ENCODE data around the gene ZBTB11. TPM values are rescaled to one million over a fixed set of nuclear protein-coding genes. Genes with fewer than 3 reads are reported as not detected.

ZBTB11 gene
- total and polyA plus RNA-seq, 10 donors: 7.5 to 43.7 (median 25.1) TPM

DNA sequence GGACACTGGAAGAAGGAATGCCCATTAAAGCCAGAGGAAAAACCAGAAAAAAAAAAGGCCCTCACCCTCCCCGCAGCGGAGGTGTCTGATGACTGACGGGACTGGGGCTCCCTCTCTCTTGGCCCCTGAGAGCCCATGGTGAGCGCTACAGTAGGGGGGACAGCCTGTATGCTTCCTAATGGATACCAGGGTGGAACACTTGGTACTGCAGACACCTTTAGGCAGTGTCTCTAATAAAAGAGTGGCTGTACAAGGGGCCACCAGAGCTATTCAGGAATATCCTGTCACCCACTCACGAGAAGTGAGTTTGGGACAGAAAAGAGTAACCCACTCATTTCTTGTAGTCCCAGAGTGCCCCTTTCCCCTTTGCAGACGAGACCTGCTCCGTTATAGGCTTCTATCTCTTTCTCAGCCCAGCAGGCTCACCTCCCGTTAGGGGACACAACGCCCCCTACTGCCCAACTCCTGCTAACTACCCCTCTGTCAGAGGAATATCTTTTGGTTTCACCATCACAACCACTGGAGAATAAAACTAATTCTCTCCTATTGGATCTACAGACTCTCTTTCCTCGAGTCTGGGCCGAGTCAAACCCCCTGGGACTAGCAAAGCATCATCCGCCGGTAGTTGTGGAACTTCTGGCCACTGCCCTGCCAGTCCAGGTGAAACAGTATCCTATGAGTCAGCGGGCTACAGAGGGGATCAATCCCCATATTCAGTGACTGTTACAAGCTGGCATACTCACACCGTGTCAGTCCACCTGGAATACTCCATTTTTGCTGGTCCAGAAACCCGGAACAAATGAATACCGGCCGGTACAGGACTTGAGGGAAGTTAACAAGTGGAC lies 40.8 kb downstream of the ZBTB11 start:
- Histone ChIP-seq H3K27me3 (replicated peaks in 1 of 7) (no peaks in the 10 kb centered on the region), H3K27ac (no peak overlapping the region), H3K4me1 (peaks cover 0 to 6% (median 0%) of the 10 kb centered on the region in 6 donors), H3K9me3 (no peaks in the 10 kb centered on the region), H3K36me3 (no peaks in the 10 kb centered on the region), H3K4me3 (no peak overlapping the region)
- 52 to 60% (median 55%) methylated on average over 17 to 18 of the region's 18 CpGs for WGBS, 5 donors
- TF ChIP-seq POLR2AphosphoS5 (IDR thresholded peaks at IDR 0.05): no peak
- TF ChIP-seq, protein P1, sequence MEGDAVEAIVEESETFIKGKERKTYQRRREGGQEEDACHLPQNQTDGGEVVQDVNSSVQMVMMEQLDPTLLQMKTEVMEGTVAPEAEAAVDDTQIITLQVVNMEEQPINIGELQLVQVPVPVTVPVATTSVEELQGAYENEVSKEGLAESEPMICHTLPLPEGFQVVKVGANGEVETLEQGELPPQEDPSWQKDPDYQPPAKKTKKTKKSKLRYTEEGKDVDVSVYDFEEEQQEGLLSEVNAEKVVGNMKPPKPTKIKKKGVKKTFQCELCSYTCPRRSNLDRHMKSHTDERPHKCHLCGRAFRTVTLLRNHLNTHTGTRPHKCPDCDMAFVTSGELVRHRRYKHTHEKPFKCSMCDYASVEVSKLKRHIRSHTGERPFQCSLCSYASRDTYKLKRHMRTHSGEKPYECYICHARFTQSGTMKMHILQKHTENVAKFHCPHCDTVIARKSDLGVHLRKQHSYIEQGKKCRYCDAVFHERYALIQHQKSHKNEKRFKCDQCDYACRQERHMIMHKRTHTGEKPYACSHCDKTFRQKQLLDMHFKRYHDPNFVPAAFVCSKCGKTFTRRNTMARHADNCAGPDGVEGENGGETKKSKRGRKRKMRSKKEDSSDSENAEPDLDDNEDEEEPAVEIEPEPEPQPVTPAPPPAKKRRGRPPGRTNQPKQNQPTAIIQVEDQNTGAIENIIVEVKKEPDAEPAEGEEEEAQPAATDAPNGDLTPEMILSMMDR (IDR thresholded peaks at IDR 0.05 in 8 of 11, conservative IDR thresholded peaks at IDR 0.05 in 3 of 11): peak; percentile 5 to 73 (median 62)
- peak; percentile 84 for DNase-seq
- intact Hi-C loops (cut with DNase I; ENCODE audit: low total_unique reads): loop anchor here (10.0 kb wide), 1 partner anchor 51 kb away; no protein-coding TSS in a partner anchor

DNA sequence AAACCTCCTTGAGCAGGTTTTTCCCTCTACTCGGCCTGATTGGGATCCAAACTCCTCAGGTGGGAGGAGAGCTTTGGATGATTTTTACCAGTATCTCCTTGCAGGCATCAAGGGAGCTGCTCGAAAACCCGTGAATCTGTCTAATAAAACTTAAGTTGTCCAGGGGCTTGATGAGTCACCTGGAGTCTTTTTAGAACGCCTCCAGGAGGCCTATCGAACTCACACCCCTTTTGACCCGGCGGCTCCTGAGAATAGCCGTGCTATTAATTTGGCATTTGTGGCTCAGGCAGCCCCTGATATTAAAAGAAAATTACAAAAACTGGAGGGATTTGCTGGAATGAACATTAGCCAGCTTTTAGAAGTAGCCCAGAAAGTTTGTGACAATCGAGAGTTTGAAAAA lies 41.6 kb downstream of the ZBTB11 start:
- peak; percentile 6 for DNase-seq
- Histone ChIP-seq H3K4me3 (no peak overlapping the region), H3K4me1 (peaks cover 0 to 6% (median 0%) of the 10 kb centered on the region in 6 donors), H3K27me3 (replicated peaks in 1 of 7) (no peaks in the 10 kb centered on the region), H3K9me3 (no peaks in the 10 kb centered on the region), H3K27ac (no peak overlapping the region), H3K36me3 (no peaks in the 10 kb centered on the region)
- intact Hi-C loops (cut with DNase I; ENCODE audit: low total_unique reads): loop anchor here (10.0 kb wide), 1 partner anchor 51 kb away; no protein-coding TSS in a partner anchor
- TF ChIP-seq, protein P1 (IDR thresholded peaks at IDR 0.05 in 8 of 11, conservative IDR thresholded peaks at IDR 0.05 in 3 of 11): no peak
- TF ChIP-seq POLR2AphosphoS5 (IDR thresholded peaks at IDR 0.05) (no peak), POLR2A (IDR thresholded peaks at IDR 0.05) (no peak)
- 88 to 90% (median 90%) methylated on average over 9 of the region's 9 CpGs for WGBS, 5 donors

DNA sequence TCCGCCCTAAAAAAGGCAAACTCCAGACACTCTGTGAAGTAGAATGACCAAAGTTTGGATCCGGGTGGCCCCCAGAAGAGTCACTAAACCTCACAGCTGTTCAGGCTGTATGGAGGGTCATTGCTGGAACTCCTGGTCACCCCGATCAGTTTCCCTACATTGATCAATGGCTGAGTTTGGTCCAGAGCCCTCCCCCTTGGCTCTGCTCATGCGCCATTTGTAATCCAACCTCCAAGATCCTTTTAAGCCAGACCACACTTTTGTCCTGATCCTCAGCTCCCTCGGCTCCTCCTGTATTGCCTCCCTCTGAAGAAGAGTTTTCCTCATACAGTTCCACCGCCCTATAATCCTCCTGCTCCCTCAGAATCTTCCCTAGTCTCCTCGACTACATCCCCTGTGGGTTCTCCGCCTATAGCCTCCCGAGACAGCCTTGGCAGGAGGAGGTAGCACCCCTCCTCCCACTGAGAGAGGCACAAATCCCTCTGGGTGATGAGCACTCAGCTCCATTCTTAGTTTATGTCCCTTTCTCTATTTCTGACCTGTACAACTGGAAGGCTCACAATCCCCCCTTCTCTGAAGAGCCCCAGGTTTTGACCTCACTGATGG lies 42.2 kb downstream of the ZBTB11 start:
- DNase-seq: peak; percentile 31
- Histone ChIP-seq H3K27ac (no peak overlapping the region), H3K36me3 (no peaks in the 10 kb centered on the region), H3K9me3 (no peaks in the 10 kb centered on the region), H3K4me1 (peaks cover 0 to 6% (median 0%) of the 10 kb centered on the region in 6 donors), H3K4me3 (no peak overlapping the region), H3K27me3 (replicated peaks in 1 of 7) (no peaks in the 10 kb centered on the region)
- WGBS, 5 donors: 82 to 90% (median 84%) methylated on average over 9 of the region's 9 CpGs
- intact Hi-C loops (cut with DNase I; ENCODE audit: low total_unique reads): loop anchor here (10.0 kb wide), 1 partner anchor 50 kb away; no protein-coding TSS in a partner anchor
- TF ChIP-seq POLR2A (IDR thresholded peaks at IDR 0.05) (no peak), POLR2AphosphoS5 (IDR thresholded peaks at IDR 0.05) (no peak)
- TF ChIP-seq, protein P1 (IDR thresholded peaks at IDR 0.05 in 8 of 11, conservative IDR thresholded peaks at IDR 0.05 in 3 of 11): no peak

DNA sequence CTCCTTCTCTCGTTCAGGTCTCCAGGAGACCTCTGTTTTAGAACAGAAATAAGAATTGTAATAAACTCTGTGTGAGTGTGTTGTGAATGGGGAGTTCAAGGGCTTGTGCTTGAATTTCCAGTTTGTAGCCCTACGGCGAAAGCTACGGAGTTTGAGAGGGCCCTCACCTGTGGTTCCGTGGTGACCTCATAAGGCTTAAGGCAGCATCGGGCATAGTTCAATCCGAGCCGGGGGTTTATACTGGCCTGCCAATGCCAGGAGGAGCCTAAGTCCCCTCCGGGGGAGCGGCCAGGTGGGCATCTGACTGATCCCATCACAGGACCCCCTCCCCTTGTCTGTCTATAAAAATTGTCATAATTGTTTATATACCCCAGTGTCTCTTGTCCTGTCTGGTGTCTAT lies 43.7 kb downstream of the ZBTB11 start:
- Histone ChIP-seq H3K4me3 (no peak overlapping the region), H3K27me3 (replicated peaks in 1 of 7) (no peaks in the 10 kb centered on the region), H3K27ac (no peak overlapping the region), H3K4me1 (peaks cover 0 to 6% (median 0%) of the 10 kb centered on the region in 6 donors), H3K36me3 (no peaks in the 10 kb centered on the region), H3K9me3 (no peaks in the 10 kb centered on the region)
- intact Hi-C loops (cut with DNase I; ENCODE audit: low total_unique reads): loop anchor here (10.0 kb wide), 1 partner anchor 48 kb away; no protein-coding TSS in a partner anchor
- peak; percentile 42 for DNase-seq
- WGBS, 5 donors: 90 to 98% (median 94%) methylated on average over 10 of the region's 10 CpGs
- no peak for TF ChIP-seq POLR2A (IDR thresholded peaks at IDR 0.05)
- TF ChIP-seq POLR2AphosphoS5 (IDR thresholded peaks at IDR 0.05): no peak
- TF ChIP-seq, protein P1 (IDR thresholded peaks at IDR 0.05 in 8 of 11, conservative IDR thresholded peaks at IDR 0.05 in 3 of 11): no peak
